ENCODE results near the gene ZNF70. TPM values are rescaled to one million over a fixed set of nuclear protein-coding genes. Genes with fewer than 3 reads are reported as not detected.

Gene ZNF70
- total and polyA plus RNA-seq, 2 of the 13 experiments (the other 11 are each of a cell fraction or from before 2014, with no cell fraction given) = 0.62 to 3.6 TPM

DNA sequence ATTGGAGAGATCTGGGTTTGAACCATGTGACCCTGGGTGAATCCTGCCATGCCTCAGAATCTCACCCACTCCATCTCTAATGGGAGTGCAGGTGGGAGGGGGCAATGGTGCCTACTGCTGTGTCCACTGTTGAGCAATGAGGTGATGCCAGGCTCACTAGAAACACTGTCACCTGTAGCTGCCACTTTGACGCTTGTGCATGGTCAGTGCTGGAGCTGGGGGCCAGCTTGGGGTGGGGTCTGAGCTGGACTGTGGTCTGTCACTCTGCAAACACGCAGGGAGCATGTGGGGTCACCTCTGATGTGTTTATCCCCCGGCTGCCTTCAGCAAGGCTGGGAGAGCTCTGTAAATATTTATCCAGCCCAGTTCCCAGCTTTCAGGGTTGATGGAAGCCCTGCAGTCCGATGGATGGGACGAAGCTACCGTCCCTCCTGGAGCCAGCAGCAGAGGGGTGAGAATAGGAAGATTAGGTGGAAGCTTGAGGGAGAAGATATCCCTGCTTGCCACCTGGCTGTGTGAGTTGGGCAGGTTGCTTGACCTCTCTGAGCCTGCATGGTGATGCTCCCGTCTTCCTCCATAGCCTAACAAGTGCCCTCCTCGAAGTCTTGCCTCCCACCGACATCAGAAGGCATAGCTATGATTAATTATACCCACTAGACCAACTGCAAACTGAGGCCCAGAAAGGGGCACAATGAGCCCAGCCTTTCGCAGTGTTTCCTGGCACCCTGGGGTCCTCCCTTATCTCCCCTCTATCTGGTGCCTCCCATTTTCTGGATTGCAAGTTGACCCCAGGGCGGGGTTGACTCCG, 23.4 kb upstream of the ZNF70 start (continued):
- TF ChIP-seq ZSCAN25 (CRISPR knock-in tag; IDR thresholded peaks at IDR 0.05) (peak; percentile 56; the same call in 1 of the 2 replicates), TOPORS (CRISPR knock-in tag; IDR thresholded peaks at IDR 0.05) (peak; percentile 52; the same call in 1 of the 2 replicates), ZNF749 (CRISPR knock-in tag; IDR thresholded peaks at IDR 0.05; ENCODE audit: borderline replicate concordance) (no peak), HOXA3 (CRISPR knock-in tag; IDR thresholded peaks at IDR 0.05) (peak; percentile 75; the same call in 1 of the 2 replicates), ZNF136 (CRISPR knock-in tag; IDR thresholded peaks at IDR 0.05; ENCODE audit: low read depth) (no peak), ZNF383 (CRISPR knock-in tag; IDR thresholded peaks at IDR 0.05; ENCODE audit: borderline replicate concordance) (no peak), GLI4 (CRISPR knock-in tag; IDR thresholded peaks at IDR 0.05; ENCODE audit: borderline replicate concordance) (no peak), ZSCAN29 (CRISPR knock-in tag; conservative IDR thresholded peaks at IDR 0.05) (no peak), ZKSCAN8 (CRISPR knock-in tag; IDR thresholded peaks at IDR 0.05; ENCODE audit: borderline replicate concordance) (peak; percentile 70; the same call in 1 of the 2 replicates), HMGA1 (CRISPR knock-in tag; conservative IDR thresholded peaks at IDR 0.05) (no peak), ETV6 (CRISPR knock-in tag; conservative IDR thresholded peaks at IDR 0.05) (no peak), STAT5B (CRISPR knock-in tag; IDR thresholded peaks at IDR 0.05) (no peak), ZNF431 (CRISPR knock-in tag; IDR thresholded peaks at IDR 0.05; ENCODE audit: borderline replicate concordance, low read depth) (no peak)
- TF ChIP-seq, protein P1, sequence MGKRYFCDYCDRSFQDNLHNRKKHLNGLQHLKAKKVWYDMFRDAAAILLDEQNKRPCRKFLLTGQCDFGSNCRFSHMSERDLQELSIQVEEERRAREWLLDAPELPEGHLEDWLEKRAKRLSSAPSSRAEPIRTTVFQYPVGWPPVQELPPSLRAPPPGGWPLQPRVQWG (CRISPR knock-in tag; IDR thresholded peaks at IDR 0.05; ENCODE audit: borderline replicate concordance, low read depth) = no peak
- TF ChIP-seq, protein P2, sequence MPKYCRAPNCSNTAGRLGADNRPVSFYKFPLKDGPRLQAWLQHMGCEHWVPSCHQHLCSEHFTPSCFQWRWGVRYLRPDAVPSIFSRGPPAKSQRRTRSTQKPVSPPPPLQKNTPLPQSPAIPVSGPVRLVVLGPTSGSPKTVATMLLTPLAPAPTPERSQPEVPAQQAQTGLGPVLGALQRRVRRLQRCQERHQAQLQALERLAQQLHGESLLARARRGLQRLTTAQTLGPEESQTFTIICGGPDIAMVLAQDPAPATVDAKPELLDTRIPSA (CRISPR knock-in tag; IDR thresholded peaks at IDR 0.05; ENCODE audit: borderline replicate concordance) = peak; percentile 74; the same call in 1 of the 2 replicates
- TF ChIP-seq, protein P3, sequence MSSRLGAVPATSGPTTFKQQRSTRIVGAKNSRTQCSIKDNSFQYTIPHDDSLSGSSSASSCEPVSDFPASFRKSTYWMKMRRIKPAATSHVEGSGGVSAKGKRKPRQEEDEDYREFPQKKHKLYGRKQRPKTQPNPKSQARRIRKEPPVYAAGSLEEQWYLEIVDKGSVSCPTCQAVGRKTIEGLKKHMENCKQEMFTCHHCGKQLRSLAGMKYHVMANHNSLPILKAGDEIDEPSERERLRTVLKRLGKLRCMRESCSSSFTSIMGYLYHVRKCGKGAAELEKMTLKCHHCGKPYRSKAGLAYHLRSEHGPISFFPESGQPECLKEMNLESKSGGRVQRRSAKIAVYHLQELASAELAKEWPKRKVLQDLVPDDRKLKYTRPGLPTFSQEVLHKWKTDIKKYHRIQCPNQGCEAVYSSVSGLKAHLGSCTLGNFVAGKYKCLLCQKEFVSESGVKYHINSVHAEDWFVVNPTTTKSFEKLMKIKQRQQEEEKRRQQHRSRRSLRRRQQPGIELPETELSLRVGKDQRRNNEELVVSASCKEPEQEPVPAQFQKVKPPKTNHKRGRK (CRISPR knock-in tag; IDR thresholded peaks at IDR 0.05) = no peak
- TF ChIP-seq, protein P4, sequence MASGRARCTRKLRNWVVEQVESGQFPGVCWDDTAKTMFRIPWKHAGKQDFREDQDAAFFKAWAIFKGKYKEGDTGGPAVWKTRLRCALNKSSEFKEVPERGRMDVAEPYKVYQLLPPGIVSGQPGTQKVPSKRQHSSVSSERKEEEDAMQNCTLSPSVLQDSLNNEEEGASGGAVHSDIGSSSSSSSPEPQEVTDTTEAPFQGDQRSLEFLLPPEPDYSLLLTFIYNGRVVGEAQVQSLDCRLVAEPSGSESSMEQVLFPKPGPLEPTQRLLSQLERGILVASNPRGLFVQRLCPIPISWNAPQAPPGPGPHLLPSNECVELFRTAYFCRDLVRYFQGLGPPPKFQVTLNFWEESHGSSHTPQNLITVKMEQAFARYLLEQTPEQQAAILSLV (CRISPR knock-in tag; IDR thresholded peaks at IDR 0.05; ENCODE audit: borderline replicate concordance) = peak; percentile 58; the same call in 1 of the 2 replicates
- TF ChIP-seq, protein P5, sequence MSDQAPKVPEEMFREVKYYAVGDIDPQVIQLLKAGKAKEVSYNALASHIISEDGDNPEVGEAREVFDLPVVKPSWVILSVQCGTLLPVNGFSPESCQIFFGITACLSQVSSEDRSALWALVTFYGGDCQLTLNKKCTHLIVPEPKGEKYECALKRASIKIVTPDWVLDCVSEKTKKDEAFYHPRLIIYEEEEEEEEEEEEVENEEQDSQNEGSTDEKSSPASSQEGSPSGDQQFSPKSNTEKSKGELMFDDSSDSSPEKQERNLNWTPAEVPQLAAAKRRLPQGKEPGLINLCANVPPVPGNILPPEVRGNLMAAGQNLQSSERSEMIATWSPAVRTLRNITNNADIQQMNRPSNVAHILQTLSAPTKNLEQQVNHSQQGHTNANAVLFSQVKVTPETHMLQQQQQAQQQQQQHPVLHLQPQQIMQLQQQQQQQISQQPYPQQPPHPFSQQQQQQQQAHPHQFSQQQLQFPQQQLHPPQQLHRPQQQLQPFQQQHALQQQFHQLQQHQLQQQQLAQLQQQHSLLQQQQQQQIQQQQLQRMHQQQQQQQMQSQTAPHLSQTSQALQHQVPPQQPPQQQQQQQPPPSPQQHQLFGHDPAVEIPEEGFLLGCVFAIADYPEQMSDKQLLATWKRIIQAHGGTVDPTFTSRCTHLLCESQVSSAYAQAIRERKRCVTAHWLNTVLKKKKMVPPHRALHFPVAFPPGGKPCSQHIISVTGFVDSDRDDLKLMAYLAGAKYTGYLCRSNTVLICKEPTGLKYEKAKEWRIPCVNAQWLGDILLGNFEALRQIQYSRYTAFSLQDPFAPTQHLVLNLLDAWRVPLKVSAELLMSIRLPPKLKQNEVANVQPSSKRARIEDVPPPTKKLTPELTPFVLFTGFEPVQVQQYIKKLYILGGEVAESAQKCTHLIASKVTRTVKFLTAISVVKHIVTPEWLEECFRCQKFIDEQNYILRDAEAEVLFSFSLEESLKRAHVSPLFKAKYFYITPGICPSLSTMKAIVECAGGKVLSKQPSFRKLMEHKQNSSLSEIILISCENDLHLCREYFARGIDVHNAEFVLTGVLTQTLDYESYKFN (CRISPR knock-in tag; conservative IDR thresholded peaks at IDR 0.05) = peak; percentile 98
- TF ChIP-seq, protein P6, sequence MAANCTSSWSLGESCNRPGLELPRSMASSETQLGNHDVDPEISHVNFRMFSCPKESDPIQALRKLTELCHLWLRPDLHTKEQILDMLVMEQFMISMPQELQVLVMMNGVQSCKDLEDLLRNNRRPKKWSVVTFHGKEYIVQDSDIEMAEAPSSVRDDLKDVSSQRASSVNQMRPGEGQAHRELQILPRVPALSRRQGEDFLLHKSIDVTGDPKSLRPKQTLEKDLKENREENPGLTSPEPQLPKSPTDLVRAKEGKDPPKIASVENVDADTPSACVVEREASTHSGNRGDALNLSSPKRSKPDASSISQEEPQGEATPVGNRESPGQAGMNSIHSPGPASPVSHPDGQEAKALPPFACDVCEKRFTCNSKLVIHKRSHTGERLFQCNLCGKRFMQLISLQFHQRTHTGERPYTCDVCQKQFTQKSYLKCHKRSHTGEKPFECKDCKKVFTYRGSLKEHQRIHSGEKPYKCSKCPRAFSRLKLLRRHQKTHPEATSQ (CRISPR knock-in tag; IDR thresholded peaks at IDR 0.05; ENCODE audit: borderline replicate concordance) = no peak
